ENCODE results near the gene C19orf44.

C19orf44 gene

DNA sequence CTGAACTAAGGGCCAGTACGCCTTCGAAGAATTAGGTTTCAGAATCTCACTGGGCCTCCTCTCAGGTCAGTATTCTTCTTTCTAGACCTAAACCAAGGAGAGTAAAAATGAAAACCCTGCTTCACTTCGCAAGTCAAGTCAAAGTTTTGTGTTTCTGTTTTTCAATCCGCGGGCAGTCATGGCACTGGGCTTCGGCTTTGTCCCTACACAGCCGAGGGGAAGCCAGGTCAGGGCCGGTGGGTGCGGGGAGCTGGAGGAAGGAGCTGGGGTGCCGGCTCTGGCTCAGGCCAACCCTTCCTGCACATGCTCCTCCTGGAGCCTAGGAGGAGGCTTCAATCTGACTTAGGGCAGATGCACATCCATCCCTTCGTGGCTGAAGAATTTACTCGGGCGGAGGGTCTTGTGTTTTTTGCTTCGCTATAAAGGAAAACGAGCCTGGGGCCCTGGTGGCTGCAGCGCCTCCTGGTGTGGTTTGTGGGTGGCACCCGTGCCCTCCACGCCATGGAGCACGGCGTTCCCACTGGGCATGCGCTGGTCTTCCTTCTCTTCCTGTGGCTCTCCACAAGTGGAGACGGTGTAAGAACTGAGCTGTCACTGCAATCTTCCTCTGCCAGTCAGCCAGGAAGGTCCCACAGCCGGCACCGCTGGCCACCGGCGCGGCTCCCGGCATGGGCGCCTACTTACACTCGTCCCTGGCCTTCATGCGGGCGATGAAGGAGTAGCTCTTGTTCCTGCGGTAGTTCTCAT lies 22.5 kb downstream of the C19orf44 start:
- no peak for DNase-seq

DNA sequence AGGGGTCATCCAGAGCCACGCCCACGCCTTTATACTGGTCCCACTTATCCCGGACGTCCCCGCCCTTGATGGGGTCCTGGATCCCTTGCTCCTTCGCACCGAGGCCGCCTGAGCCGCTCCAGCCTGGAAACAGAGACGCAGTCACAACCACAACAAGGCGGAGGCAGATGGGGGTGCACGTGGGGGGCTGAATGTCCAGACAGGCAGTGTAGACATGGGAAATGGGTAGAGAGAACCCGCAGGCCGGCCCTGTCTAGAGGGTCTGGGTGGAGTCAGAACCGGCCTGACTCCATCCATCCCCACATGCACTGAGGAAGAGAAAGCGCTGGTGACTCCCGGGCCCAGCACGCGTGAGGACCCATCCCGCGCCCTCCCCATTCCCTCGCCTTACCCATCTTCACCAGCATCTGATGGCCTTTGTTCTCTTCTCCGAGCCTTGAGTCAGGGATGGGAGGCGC lies 23.1 kb downstream of the C19orf44 start:
- no peak for DNase-seq

DNA sequence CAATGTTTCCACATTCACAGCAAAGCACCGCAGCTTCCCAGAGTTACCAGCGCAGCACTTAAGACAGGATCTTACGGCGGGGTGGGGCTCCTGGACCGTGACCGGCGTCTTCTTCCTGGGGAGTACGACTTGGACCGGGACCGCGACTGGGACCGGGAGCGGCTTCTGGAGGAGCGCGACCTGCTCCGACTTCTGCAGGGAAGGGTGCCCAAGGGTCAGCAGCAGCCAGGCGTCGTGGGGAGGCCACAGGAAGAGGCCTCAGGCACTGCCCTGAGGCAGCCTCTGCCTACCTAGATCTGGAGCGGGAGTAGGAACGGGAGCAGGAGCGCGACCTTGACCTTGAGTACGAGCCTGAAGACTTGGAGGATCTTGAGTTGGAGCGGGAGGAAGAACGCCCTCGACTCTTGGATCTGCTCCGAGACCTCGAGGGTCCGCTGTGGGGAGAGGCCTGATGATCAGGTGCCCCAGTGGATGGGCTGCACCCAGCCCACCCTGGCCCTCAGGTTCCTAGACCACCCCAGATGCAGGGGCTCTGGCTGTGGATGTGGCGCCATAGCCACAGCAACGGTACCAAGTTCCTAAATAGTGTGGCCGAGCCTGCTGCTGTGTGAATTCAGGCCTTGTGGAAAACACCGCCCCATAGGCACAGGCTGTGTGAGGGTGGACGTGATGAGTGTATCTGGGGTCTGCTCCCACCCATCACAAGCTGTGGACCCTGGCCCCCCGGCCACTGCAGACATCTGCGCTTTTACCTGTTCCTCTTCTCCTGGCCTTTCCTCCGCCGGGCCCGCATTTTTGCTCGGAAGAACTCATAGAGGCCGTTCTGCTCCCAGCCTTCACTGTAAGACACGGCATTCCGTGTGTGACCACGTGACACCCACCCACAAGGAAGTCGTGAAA lies 24.1 kb downstream of the C19orf44 start:
- no peak for DNase-seq

DNA sequence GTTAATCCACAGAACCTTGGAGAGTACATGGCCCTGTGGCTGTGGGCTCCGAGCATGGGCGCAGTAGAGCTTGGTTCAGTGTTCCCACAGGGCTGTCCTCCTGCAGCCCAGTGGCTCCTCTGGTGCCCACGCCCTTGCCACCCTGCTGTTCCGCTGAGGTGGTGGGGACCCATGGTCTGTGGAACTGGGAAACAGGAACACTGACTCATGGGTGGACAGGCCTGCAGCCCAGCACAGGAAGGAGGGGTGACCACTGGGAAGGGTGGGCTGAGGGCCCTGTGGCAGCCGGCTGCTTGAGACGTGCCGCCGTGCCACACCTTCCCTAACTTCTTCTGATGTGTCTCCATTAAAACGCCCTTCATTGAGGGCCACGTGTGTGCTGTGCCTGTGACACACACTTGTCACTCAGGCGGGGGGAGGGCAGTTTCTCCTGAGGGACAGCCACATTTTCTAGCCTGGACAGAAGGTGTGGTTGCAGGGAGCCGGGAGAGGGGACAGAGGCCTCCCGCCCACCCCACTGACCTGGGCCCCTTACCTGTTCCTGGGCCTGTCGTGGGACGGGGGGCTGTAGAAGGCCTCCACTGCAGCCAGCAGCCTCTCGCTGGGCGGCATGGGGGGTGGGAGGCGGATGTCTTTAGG lies 24.9 kb downstream of the C19orf44 start:
- no peak for DNase-seq

DNA sequence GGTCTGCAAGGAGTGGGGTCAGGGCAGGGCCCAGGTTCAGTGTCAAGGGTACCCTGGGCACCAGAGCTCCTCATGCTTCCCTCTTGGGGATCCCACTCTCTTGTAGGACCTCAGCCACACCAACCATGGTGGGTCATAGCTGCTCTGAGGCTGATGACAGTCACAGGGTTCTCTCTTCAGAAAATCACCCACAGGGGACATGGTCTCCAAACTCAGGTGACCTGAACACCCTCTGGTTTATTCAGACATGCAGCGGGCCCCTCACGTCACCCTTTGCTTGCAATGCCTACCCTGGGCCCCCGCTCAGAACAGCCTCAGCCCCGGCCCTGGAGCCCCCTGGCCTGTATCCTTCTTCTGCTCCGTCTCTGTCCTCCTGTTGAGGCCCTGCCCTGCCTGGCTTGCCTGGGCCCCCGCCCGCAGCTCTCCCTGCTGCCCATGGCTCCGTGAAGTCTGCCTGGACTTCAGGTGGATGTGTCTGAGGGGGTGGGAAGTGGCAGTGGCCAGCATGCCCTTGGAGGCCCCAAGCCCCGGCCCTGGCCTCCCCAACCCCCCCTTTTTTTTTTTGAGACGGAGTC lies 25.6 kb downstream of the C19orf44 start:
- DNase-seq = no peak

DNA sequence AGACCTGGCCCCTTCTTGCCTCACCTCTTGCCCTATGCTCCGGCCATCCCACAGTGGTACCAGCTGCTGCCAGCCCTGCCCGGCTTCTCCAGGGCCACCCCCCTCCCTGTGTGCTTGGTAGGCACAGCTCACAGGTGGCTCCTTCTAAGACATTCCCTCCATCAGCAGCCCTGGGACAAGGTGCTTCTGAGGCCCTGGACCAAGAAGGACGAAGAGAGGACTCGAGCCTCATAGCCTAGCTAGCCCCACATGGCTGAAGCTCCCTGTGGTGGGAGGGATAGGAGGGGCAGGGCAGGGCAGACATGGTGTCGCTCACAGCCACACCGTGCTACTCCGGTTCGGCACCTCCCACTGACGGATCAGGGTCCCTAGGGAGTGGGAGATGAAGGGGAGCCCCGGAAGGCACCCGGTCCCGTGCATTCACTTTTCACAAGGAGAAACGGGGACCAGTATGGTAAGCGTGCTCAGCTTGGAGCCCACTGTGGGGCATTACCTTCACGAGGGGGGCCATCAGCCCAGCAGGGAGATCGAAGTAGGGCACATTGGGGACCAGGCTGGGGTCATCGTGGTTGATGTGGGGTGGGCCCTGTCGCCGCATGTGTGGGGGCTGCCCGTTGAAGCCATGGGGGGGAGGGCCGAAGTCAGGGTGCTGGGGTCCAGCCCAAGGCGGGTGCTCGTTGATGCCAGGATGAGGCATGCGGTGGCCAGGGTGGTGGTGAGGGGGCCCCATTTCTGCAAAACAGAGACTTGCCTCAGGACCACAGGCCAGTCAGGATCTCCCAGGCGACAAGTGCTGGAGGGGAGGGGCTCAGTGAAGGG lies 26.6 kb downstream of the C19orf44 start:
- no peak for DNase-seq

DNA sequence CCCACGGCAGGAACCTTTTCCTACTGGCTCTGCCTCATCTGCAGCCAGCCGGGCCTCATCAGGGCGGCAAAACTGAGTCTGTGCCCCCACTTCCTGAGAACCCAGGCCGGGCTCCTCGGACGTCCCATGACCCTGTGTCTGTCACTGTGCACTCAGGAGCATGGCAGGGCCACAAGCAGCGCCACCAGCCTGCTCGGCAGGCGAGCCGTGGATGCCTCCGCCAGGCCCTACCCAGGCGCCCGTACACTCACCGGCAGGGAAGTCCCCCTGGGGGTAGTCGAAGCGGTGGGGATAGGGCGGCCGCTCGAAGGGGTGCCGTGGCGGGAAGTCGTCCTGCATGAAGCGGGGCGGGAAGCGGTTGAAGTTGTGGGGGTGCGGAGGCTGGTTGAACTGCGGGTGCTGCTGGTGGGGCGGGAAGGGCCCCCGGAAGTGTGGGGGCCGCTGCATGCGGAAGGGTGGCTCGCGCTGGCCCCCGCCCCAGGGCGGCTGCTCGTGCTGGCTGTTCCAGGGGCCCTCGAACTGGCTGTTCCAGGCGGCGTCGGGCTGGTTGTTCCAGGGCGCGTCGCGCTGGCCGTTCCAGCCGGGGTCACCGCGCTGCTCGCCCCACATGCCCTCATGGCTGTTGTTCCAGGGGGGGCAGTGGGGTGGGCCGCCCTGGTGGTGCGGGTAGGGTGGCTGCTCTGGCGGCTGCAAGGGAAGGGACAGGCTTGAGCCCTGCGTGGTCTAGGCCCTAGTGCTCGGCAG lies 29.0 kb downstream of the C19orf44 start:
- no peak for DNase-seq

DNA sequence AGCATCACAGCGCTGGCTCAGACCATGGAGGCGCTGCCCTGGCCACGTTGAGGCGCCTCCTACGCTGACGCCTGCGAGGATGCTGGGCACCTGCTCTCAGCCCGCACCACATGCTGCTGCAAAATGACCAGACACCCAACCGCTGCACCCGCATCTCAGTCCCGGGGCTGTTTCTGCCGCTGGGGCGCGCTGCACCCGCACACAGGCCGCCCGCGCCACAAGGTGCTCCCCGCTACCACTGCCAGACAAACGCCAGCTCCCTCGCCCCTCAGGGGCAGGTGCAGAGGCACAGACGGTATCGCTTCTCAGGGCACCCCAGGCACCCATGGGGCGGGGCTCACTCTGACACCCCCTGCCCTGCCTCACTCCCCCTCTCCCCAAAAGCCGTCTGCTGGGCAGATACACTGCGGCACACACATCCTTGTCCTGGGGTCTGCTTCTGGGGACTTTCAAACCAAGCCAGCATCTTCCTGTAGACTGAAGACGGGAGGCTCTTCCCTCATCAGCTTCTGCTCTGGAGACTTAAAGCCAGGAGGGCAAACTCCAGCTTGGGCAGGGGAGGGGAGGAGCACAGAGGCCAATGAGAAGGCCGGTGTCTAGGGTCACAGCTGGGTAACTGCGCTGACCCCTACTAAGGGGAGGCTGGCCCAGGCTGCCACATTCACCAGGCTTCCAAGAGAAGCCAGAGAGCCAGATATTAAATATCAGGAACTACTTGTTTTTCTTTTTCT lies 29.7 kb downstream of the C19orf44 start:
- no peak for DNase-seq

DNA sequence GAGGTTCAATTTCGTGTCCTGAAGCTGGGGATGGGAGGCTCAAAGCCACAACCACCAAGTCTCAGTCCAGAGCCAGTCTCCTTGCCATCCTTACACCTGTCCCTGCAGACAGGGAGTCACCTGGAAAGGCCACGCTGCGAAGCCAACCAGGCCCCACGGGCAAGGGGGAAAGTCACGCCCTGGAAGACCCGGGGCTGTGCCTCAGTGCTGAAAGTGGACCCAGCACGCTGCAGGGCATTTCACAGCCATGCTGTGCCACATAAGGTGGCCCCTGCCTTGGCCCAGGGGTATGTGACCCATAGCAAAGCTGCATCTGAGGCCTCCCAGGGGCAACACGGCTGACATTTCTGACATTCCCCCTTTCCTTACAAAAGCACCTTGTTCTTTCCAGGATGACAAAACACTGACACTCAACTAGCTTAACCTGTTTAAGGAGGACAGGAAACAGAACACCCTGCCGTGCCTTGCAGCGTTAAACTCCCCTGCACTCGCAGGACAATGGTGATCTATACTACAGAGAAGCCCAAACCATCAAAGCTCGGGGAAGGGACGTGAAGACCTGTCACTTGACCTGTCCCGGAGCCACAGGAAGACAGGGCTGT lies 31.2 kb downstream of the C19orf44 start:
- DNase-seq = no peak

DNA sequence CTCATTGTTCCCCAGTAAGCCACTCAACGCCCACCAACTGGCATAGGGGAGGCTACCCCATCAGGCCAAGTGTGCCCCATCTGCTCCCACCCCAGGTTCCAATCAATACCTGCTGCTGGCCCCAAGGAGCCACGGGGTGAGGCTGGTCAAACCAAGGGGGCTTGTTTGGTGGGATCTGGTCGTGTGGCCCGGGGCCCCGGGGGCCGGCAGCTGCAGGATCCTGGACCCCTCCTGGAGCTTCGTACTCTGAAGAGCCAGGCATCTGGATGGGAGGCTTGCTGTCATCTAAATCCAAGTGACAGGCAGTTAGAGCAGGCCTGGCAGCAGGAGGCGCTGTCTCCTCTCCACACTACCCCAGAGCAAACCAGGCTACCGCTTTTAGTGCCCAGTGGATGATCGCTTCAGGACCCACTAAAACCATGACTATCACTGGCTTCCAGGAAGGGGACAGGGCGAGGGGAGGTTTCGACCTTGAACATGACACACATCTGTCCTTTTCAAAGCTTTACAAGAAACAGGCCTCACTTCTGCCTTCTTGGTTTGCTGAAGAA lies 31.9 kb downstream of the C19orf44 start:
- DNase-seq = no peak

DNA sequence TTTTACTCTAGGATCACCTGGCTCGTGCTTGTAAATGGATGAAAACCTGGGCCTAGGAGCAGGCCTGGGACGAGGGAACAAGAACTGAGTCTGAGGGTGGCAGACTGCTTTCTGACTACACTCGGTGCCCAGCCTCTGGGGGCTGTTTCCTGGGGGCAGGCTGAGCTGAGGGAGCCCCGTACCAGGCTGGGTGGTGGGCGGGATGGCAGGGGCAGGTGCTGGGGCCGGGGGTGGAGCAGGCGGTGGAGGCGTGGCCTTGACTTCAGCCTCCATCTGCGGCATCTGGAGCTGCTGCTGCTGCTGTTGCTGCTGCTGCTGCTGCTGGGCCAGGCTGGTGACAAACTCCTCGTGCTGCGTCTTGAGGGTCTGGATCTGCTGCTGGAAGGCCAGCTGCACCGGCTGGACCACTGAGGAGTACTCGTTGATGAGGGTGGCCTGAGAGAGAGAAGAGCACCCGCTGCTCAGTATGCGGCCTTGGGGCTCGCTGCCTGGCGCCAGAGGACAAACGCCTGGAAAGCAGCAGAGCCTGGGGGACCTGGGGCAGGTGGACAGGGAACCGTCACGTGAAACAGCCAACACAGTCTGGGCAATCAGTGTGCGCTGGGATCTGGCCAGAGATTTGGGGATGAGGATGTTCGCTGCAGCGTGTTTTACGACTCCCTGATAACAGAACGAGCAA lies 33.4 kb downstream of the C19orf44 start:
- no peak for DNase-seq

DNA sequence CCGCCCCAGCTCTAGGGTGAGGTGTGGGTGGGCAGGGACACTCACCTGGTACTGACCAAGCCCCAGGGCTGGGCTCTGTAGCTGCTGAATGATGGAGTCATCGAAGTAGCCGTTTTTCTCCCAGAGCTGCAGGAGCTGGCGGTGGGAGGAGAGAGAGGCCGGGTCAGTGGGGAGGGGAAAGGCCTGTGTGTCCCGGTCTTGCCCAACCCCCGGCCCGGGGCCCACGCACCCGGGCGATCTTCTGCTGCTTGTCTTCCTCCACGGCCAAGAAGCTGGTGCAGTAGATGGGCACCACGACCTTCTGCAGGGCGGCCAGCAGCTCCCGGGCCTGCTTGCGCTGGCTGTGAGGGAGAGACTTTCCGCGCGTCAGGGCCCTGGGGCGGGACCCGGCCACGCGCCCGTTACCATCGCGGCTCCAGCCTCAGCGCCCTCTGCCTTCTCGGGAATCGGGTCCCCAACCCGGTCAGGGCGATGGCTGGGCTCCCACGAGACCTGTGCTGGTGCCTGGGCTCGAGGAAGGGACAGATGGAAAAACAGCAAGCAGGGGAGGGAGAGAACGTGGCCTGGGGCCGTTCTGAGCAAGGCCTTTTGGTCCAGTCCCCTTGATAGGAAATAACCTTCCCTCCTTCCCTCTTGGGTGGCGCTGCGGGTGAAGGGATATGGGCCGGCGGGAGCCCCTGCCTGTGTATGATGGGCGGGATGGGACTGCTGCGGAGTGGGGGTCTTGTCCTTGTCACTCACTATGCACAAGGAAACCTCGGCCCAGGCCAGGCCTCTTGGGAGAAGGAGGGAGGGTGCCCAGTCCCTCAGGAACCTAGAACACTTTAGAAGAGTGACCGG lies 34.6 kb downstream of the C19orf44 start:
- no peak for DNase-seq

DNA sequence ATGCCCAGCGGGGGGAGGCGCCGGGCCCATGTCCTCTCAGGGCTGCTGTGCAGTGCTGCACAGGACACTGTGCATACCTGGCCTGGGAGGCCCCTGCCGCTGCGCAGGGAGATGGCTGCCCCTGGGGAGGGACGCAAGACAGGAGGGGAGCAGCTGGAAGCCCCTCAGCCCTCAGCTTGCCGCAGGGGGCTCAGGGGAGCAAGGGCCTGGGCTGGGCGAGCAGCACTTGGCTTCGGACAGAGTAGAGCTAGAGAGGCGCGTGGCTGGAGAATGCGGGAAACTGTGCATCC lies 35.1 kb downstream of the C19orf44 start:
- DNase-seq = no peak

DNA sequence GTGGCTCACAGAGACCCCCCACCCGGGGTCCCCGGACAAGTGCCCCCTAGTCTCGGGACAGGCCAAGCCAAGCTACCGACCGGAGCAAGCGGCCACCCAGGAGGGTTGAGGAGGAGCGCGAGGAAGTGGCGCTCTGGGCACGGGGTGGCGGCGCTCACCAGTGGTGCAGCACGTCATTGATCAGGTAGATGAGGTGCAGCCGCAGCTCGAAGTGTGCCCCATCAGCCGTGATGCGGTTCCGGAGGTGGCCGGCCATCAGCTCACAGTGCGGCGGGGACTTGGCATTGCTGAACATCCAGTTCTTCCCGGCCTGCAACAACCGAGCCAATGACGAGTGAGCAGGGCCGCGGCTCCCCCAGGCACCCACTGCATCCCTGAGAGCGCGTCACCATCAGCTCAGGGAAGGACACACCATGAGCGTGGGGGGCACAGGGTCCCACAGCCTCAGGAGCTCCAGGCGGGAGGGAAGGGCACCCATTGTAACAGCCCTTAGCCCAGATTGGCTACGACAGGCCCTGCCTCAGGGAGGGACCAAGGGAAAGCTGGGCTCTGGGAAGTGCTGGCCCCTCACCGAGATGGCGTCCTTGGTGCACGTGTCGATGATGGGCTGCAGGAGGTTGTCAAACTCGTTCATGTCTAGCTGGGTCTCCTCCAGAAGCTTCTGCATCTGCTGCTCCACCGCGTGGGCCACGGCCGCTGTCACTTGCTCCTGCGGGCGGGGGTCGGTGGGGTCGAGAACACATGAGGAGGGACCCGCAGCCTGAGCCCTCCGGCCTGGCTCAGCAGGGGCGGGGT lies 36.4 kb downstream of the C19orf44 start:
- DNase-seq = no peak

DNA sequence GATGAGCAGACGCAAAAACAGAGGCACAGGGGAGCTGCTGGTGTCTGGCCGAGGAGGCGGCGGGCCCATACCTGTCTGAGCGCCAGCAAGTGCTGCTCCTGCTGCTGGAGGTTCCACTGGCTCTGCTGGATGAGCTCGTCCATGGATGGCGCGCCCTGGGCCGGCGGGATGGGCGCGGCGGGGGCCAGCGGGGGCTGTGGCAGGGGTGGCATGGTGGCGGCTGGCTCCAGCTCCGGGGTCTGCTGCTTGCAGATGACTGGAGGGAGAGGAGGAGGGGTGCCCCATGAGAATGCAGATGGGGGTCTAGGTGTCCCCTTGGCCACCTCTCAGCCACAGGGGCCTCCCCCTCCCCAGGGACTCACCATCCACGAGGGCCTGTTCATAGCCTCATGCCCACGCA lies 39.2 kb downstream of the C19orf44 start:
- no peak for DNase-seq

DNA sequence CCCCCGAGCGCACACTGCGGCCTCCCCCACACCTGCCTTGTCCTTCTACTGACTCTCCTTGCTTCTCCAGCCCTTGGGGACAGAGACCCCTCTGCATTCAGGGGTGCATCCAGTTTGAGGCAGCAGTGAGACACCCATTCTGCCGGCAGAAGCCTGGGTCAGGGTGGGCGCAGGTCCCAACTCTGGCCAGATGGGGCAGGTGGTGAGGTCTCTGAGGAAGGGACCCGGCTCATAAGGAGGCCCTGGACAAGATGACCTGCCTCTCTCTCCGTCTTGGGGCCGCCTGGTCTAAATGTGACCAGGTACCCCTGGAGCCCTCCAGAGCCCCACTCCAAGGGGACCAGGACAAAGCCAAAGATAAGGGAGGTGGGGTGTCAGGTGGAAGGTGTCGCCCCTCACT lies 39.9 kb downstream of the C19orf44 start:
- DNase-seq = no peak

DNA sequence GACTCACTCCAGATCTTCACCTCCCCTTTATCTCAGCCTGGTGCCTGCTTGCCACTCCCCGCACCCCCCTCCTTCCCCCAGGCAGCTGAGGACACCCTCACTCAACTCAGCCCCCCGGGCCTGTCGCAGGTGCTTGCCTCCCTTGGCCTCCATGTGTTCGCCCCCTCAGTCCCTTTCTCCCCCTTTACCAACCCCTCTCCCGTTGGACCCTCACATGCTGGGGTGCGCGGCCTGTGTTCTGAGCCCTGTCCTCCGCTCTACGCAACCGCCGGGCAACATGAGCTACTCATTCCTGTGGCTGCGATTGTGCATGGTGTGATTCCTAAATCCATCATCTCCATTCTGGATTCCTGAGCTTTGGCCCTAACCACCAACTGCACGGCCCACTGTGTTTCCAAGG lies 40.9 kb downstream of the C19orf44 start:
- DNase-seq = no peak

DNA sequence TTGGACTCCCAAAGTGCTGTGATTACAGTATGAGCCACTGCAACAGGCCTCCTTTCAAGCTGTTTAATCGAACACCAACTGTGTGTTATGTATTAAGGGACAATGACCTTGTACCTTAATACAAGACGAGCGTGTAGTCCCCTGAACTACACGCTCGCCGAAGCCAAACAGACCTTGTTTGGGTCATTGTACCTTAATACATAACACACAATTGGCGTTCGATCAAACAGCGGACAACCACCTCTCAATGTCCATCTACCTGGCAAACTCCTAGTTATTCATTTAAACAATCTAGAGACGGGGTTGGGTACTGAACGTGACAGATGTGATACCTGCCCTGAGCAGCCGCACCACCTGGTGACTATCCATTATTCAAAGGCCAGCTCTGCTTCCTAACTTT lies 44.8 kb downstream of the C19orf44 start:
- no peak for DNase-seq

All from fibroblast of upper back skin (primary cell).